ENCODE results near the gene SMG1. TPM values are rescaled to one million over a fixed set of nuclear protein-coding genes. Genes with fewer than 3 reads are reported as not detected.
"Not testable (repeated sequence)": the region's sequence is repeated elsewhere in the genome, so short reads cannot be mapped to it uniquely, and the experiment has no call there.

The SMG1 gene
- polyA plus RNA-seq, 1 experiment, result 20.5 TPM

GRCh38 chr16:18776334-18776733 is 149.9 kb downstream of the SMG1 start:
- POLR2A ChIA-PET; H3K27me3 ChIP-seq (ENCODE audit: control insufficient read depth, insufficient read depth, low read length); H3K36me3 ChIP-seq (ENCODE audit: control insufficient read depth, insufficient read depth, low read length); CTCF ChIA-PET; DNase-seq (ENCODE audit: low read depth); H3K4me3 ChIP-seq (ENCODE audit: low read depth, low read length): not testable (repeated sequence)

GRCh38 chr16:18774651-18775050 is 151.6 kb downstream of the SMG1 start:
- H3K36me3 ChIP-seq (ENCODE audit: control insufficient read depth, insufficient read depth, low read length); DNase-seq (ENCODE audit: low read depth); H3K4me3 ChIP-seq (ENCODE audit: low read depth, low read length); H3K27me3 ChIP-seq (ENCODE audit: control insufficient read depth, insufficient read depth, low read length); POLR2A ChIA-PET: not testable (repeated sequence)
- CTCF ChIA-PET, result interaction anchor here (1.3 kb wide), 1 partner anchor 27 kb away, joined by 3 read pairs; the partner anchor contains the start of gene ARL6IP1

- CTCF ChIA-PET; POLR2A ChIA-PET; H3K27me3 ChIP-seq (ENCODE audit: control insufficient read depth, insufficient read depth, low read length); H3K4me3 ChIP-seq (ENCODE audit: low read depth, low read length); DNase-seq (ENCODE audit: low read depth); H3K36me3 ChIP-seq (ENCODE audit: control insufficient read depth, insufficient read depth, low read length): not testable (repeated sequence)
These were observed 154.0 kb downstream of the SMG1 start for GRCh38 chr16:18772171-18772570.

- H3K4me3 ChIP-seq (ENCODE audit: low read depth, low read length); H3K36me3 ChIP-seq (ENCODE audit: control insufficient read depth, insufficient read depth, low read length); CTCF ChIA-PET; H3K27me3 ChIP-seq (ENCODE audit: control insufficient read depth, insufficient read depth, low read length); POLR2A ChIA-PET; DNase-seq (ENCODE audit: low read depth): not testable (repeated sequence)
These were observed 155.8 kb downstream of the SMG1 start for GRCh38 chr16:18770336-18770962.

GRCh38 chr16:18767217-18767616 is 159.0 kb downstream of the SMG1 start:
- H3K27me3 ChIP-seq (ENCODE audit: control insufficient read depth, insufficient read depth, low read length); CTCF ChIA-PET; POLR2A ChIA-PET; H3K4me3 ChIP-seq (ENCODE audit: low read depth, low read length); DNase-seq (ENCODE audit: low read depth); H3K36me3 ChIP-seq (ENCODE audit: control insufficient read depth, insufficient read depth, low read length): not testable (repeated sequence)

GRCh38 chr16:18762713-18763112 is 163.5 kb downstream of the SMG1 start:
- POLR2A ChIA-PET; H3K36me3 ChIP-seq (ENCODE audit: control insufficient read depth, insufficient read depth, low read length); DNase-seq (ENCODE audit: low read depth); H3K4me3 ChIP-seq (ENCODE audit: low read depth, low read length); CTCF ChIA-PET; H3K27me3 ChIP-seq (ENCODE audit: control insufficient read depth, insufficient read depth, low read length): not testable (repeated sequence)

- TF ChIP-seq CTCF (IDR thresholded peaks at IDR 0.05; ENCODE audit: insufficient read depth, low read depth, low read length), result peak; percentile 51
- H3K27me3 ChIP-seq (ENCODE audit: control insufficient read depth, insufficient read depth, low read length); POLR2A ChIA-PET; H3K36me3 ChIP-seq (ENCODE audit: control insufficient read depth, insufficient read depth, low read length); CTCF ChIA-PET; H3K4me3 ChIP-seq (ENCODE audit: low read depth, low read length); DNase-seq (ENCODE audit: low read depth): not testable (repeated sequence)
These were observed 166.3 kb downstream of the SMG1 start for GRCh38 chr16:18759598-18760520.

- H3K27me3 ChIP-seq (ENCODE audit: control insufficient read depth, insufficient read depth, low read length); H3K36me3 ChIP-seq (ENCODE audit: control insufficient read depth, insufficient read depth, low read length); POLR2A ChIA-PET; DNase-seq (ENCODE audit: low read depth); H3K4me3 ChIP-seq (ENCODE audit: low read depth, low read length); CTCF ChIA-PET: not testable (repeated sequence)
These were observed 168.1 kb downstream of the SMG1 start for GRCh38 chr16:18757960-18758660.

- H3K36me3 ChIP-seq (ENCODE audit: control insufficient read depth, insufficient read depth, low read length); H3K27me3 ChIP-seq (ENCODE audit: control insufficient read depth, insufficient read depth, low read length); H3K4me3 ChIP-seq (ENCODE audit: low read depth, low read length); CTCF ChIA-PET; DNase-seq (ENCODE audit: low read depth); POLR2A ChIA-PET: not testable (repeated sequence)
These were observed 169.6 kb downstream of the SMG1 start for GRCh38 chr16:18756639-18757038.
